ENCODE data around the gene TEDC1.
A peak's percentile ranks its signal among the peaks of the same experiment; 100 is the strongest.

Gene TEDC1

GRCh38 chr14:105474483-105475268, 16.4 kb upstream of the TEDC1 start, which contains the start of gene CRIP2:
CRIP2 (plus strand) TSS chr14:105474821; CDS start chr14:105474863, 42 bp downstream.
- peak; percentile 48 to 51 for DNase-seq

DNA sequence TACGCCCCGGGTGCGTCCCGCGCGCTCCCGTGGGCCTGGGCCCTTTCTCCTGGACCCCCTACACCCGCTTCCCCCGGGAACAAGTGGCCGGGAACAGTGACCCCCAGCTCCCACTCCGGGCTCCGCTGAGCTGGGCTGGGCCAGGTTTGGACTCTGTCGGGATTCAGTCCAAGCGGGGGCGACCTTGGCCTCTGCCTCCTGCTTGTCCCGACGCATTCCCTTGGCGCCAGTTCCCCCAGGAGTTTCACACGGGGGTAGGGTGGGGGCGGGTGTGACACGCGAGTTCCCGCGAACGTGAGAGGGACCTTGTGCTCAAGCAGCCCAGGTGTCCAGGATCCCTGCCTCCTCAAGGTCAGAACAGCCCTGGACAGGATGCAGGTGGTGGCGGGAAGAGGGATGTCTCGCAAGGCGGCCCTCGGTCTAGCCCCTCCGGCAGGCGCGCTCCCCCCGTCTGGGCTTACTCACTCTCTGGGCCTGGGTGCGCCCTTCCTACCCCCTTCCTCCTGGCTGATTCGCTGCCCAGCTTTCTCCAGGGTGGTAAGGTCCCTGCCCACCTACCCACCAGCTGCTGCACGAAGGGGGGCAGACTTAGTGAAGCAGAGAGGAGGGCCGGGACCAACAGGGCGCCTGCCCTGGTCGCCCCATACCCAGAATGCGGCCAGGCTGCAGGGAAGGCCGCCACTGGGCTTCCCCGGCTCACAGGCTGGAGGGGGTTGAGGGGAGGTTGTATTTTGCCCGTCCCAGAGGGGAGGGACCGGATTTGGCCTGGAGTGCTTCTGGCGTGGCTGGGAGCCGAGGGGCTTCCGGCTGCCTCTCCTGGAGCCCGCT, 15.6 kb upstream of the TEDC1 start:
- peak; percentile 56 to 73 for DNase-seq

- DNase-seq, result peak in 1 of 2 experiments; percentile 48
Observed at GRCh38 chr14:105476097-105476830, 14.8 kb upstream of the TEDC1 start.

GRCh38 chr14:105476831-105477659, 14.0 kb upstream of the TEDC1 start:
- peak in 1 of 2 experiments; percentile 26 for DNase-seq

DNA sequence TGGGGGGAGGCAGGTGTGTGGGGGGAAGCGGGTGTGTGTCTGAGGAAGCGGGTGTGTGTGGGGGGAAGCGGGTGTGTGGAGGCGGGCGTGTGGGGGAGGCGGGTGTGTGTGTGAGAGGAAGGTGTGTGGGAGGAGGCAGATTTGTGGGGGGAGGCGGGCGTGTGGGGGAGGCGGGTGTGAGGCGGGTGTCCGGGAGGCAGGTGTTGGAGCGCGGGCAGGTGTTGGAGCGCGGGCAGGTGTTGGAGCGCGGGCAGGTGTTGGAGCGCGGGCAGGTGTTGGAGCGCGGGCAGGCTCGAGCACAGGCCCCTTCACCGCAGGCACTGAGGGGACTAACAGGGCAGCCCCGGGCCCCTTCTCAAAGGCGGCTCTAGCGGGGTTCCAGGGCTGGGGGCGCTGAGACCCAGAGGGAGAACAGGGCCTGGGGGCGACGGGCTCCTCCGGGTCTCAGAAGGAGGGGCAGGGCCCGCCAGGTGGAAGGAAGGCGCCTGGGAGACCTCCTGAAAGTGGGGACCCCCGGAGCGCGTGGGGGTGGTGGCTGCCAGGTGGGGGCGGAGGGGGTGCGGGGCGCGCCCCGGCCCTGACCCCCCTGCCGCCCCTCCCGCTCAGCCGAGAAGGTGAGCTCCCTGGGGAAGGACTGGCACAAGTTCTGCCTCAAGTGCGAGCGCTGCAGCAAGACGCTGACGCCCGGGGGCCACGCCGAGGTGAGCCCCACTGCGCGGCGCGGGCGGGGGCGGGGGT, 13.2 kb upstream of the TEDC1 start:
- no peak for DNase-seq

- no peak for DNase-seq
Observed at GRCh38 chr14:105478398-105479251, 12.4 kb upstream of the TEDC1 start.

- no peak for DNase-seq
Observed at GRCh38 chr14:105479431-105480158, 11.5 kb upstream of the TEDC1 start.

DNA sequence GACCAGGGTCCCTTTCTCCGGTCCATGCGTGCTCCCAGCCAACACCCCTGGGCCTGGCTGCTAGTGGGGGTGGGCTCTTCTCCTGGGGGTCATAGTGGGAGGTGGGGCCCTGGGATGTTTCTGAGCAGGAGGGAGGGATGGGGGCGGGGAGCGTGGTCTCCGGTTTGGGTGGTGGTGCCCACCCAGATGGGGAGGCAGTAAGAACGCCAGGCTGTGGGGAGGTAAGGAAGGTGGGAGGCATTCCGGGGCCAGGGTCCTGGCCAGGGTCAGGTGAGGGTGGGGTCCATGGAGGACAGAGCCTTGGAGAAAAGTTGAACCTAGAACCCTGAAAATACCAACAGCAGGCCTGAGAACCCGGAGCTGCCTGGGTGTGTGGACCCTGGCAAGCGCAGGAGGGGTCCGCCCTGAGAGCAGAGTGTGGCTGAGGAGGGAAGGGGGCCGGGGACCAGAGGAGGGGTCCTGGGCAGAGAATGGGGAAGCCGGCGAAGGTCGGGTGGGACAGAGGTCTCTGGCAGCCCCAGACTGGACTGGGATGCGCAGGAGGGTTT, 10.8 kb upstream of the TEDC1 start:
- no peak for DNase-seq

GRCh38 chr14:105480807-105481801, 9.9 kb upstream of the TEDC1 start:
- peak; percentile 65 to 81 for DNase-seq

- peak; percentile 89 to 92 for DNase-seq
Observed at GRCh38 chr14:105481886-105482457, 9.1 kb upstream of the TEDC1 start.

- DNase-seq, result no peak
Observed at GRCh38 chr14:105482486-105483110, 8.4 kb upstream of the TEDC1 start.

DNA sequence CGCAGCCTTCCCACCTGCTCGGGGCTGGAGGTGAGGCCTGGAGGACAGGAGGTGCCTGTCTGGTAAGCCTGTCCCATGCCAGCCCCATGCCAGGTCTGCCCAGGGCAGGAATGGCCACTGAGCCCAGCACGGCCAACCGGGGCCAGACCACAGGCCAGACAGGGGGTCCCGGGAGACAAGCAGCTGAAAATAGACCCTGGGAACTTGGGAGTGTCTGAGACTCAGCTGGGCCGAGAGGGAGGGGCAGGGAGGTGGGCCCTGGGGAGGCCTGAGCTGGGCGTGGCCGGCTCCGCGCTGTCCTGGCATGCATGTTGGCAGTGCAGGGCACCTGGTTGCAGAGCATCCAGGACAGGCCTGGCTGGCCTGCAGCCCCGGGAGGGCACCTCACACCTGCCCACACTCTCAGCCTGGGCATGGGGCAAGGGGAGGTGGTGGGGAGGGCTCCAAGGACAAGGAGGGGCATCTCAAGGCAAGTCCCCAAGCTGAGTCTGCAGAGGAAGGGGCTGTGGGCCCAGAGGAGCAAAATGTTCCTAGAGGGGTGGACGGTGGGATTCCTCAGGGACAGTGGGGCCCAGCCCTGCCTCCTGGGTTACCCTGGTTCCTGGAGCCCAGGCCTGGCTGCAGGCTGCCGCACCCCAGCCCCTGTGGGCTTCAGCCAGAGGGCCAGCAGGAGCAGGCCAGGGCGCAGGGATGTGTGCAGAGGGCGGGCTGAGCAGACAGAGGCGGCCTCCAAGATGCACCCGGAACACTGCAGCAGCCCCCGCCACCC, 7.6 kb upstream of the TEDC1 start:
- DNase-seq, result no peak

DNA sequence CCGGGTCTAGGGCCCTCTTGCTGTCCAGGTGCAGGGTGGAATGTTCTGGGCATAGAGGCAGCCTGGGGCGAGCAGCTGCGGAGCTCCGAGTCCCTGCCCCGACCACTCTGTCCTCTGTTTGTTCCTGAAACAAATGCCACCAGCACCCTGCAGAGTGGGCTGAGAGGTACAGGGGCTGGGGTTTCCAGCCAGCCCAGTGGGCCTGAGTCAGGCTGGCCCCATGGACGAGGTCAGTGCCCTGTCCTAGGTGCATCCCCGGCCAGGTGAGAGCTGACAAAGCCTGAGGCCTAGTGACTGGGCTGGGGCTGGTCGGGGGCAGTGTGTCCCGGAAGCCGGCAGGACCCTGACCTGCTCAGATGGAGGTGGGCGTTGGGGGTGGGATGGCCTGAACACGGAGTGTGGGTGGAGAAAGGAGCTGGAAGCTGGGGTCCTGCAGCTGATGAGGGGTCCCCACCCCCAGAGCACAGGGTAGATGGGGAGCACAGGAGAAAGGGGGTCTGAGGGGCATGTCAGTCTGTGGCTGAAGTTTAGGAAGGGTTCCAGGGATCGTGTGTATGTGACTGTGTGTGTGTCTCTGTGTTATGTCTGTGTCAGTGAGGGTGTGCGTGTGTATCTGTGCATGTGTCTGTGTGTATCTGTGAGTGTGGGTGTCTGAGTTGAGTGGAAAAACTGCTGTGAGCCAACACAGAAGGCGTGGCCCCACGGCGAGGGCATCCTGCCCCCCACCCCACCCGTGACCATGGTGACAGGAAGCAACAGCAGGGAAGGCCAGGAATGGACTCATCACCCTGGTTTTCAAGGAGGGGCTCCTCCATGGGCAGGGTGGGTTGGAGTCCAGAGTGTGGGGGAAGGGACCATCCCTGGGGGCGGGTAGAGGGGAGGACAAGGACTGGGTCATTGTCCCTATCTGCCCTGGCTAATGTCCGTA, 6.7 kb upstream of the TEDC1 start:
- DNase-seq, result no peak

- DNase-seq, result no peak
Observed at GRCh38 chr14:105484997-105485393, 6.1 kb upstream of the TEDC1 start.

DNA sequence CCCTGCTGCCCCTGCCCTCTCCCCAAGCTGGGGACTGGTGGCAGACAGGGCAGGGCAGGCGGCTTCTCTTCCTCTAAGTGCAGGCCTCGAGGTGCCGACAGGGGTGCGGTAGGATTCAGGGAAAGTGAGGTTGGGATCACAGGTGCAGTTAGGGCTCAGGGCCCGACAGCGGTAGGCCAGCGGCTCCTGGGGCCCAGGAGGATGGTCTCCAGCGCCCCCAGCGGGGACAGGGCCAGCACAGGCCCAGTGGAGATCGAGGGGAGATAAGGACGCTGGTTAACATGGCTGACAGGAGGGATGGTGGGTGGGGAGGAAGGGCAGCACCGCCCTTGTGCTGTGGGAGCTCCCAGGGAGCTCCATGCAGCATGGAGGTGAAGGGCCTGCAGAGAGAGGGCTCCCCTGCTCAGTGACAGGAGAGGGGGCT, 5.3 kb upstream of the TEDC1 start:
- DNase-seq, result peak; percentile 70 to 78
